ENCODE measurements around the gene ZBTB7A.

The ZBTB7A gene

DNA sequence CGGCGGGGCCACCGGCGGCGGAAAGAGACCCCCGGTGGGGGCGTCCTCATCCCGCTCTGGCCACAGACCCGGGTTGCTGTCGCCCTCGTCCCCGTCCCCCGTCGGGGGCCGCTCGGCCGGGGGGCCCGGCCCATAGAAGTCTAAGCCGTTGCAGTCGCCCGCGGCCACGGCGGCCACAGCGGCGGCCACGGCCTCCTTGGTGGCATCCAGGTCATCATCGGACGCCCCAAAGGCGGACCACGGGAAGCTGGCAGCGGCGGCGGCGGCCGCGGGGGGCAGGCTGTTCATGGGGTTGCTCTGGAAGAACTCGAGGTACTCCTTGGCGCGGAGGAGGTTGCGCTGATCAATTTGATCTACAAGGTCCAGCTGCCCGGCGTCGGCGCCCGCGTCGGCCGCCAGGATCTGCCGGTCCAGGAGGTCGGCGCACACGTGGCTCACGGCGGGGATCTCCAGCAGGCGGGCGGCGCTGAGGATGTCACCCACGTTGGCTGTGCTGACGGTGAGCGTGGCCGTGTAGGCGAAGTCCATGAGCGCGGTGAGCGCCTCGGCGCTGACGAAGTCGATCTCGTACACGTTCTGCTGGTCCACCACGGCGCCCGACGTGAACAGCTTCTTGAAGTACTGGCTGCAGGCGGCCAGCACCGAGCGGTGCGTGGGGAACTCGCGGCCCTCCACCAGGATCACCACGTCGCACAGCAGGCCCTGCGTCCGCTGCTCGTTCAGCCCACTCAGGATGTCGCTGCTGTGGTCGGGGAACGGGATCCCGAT, 12.1 kb downstream of the ZBTB7A start:
- DNase-seq (ENCODE audit: low read depth), result no peak
- no peak overlapping the region for H3K4me3 ChIP-seq (ENCODE audit: low read depth, low read length)
- in situ Hi-C loops (cut with HindIII; ENCODE audit: low sequenced_read_pairs), result no loop called here
- TF ChIP-seq, protein P1, sequence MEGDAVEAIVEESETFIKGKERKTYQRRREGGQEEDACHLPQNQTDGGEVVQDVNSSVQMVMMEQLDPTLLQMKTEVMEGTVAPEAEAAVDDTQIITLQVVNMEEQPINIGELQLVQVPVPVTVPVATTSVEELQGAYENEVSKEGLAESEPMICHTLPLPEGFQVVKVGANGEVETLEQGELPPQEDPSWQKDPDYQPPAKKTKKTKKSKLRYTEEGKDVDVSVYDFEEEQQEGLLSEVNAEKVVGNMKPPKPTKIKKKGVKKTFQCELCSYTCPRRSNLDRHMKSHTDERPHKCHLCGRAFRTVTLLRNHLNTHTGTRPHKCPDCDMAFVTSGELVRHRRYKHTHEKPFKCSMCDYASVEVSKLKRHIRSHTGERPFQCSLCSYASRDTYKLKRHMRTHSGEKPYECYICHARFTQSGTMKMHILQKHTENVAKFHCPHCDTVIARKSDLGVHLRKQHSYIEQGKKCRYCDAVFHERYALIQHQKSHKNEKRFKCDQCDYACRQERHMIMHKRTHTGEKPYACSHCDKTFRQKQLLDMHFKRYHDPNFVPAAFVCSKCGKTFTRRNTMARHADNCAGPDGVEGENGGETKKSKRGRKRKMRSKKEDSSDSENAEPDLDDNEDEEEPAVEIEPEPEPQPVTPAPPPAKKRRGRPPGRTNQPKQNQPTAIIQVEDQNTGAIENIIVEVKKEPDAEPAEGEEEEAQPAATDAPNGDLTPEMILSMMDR (IDR thresholded peaks at IDR 0.05; ENCODE audit: low read depth, low read length, missing control alignments), result no peak

- TF ChIP-seq, protein P1 (IDR thresholded peaks at IDR 0.05; ENCODE audit: low read depth, low read length, missing control alignments), result no peak
- in situ Hi-C loops (cut with HindIII; ENCODE audit: low sequenced_read_pairs), result no loop called here
- no peak overlapping the region for H3K4me3 ChIP-seq (ENCODE audit: low read depth, low read length)
- DNase-seq (ENCODE audit: low read depth), result no peak
Measured at GRCh38 chr19:4053423-4054324, 13.0 kb downstream of the ZBTB7A start.

DNA sequence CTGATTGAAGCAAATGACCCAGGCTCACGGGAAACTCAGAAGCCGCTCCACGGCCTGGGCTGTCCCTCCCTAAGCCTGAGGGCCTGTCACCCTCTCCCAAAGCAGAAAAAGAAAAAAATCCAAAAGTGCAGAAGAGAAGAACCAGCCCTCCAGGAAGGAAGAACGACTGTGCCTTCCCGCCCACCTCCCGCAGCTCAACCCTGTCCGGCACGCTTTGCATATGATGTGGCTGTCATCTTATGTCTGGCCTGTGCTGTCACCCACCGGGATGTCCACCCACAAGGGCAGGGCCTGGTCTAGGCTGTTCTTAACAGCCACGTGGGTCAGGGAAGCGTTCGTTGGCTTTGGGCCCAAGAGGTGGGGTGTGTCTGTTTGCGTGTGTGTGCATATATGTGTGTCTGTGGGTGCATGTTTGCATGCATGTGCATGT, 13.7 kb downstream of the ZBTB7A start:
- DNase-seq (ENCODE audit: low read depth), result no peak
- in situ Hi-C loops (cut with HindIII; ENCODE audit: low sequenced_read_pairs), result no loop called here
- TF ChIP-seq, protein P1 (IDR thresholded peaks at IDR 0.05; ENCODE audit: low read depth, low read length, missing control alignments), result no peak
- no peak overlapping the region for H3K4me3 ChIP-seq (ENCODE audit: low read depth, low read length)

DNA sequence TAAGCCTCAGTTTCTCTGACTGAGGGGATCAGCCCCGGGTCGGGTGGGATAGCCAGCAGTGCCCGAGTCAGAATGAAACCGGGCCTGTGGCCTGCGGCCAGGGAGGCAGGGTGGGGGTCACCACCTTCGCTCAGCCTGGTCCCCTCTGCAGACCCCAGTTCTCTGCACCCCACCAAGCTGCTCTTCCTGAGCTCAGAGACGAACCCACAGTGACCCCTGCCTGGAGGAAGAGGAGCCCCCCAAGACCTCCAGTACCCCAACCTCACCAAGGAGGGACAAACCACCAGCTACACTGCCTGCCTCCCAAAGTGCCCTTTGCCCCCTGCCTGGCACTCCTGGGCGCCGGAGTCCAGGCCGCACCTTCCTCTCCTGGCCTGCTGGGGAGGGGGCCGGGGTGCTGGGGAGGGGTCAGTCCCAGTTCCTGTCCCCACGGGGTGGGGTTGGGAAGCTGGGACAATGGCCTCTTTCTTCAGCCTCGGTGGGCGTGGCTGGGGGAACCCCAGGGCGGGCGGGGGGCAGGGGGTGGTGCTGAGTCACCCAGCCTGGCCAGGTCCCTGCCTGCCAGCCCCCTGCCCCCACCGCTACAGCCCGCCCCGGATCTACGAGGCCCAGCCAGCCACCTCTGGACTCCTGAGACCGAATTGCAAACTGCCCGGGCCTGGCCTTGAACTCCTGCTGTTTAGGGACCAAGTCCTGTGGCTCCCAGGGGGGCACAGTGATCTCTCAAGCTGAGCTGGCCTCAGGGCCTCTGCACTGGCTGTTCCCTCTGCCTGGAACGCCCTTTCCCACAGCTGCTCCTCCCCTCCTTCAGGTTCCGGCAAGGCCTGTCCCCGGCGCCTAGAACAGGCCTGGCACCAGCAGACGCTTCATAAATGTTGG, 14.3 kb downstream of the ZBTB7A start:
- no peak for DNase-seq (ENCODE audit: low read depth)
- in situ Hi-C loops (cut with HindIII; ENCODE audit: low sequenced_read_pairs), result no loop called here
- no peak overlapping the region for H3K4me3 ChIP-seq (ENCODE audit: low read depth, low read length)
- TF ChIP-seq, protein P1 (IDR thresholded peaks at IDR 0.05; ENCODE audit: low read depth, low read length, missing control alignments), result no peak

- H3K4me3 ChIP-seq (ENCODE audit: low read depth, low read length), result no peak overlapping the region
- TF ChIP-seq, protein P1 (IDR thresholded peaks at IDR 0.05; ENCODE audit: low read depth, low read length, missing control alignments), result no peak
- DNase-seq (ENCODE audit: low read depth), result no peak
- in situ Hi-C loops (cut with HindIII; ENCODE audit: low sequenced_read_pairs), result no loop called here
Measured at GRCh38 chr19:4051175-4052101, 15.3 kb downstream of the ZBTB7A start.
